Activated CD4-positive, alpha-beta T cell treated with anti-CD3 and anti-CD28 coated beads, Interleukin-2, Interleukin-4, amounts not matched to agents 100 ng/mL and 50 ng/mL, durations not matched to agents 16 hours and 8 hours (primary cell): Measurements from ENCODE around the gene RFC1.
"Not testable (repeated sequence)": the region's sequence is repeated elsewhere in the genome, so short reads cannot be mapped to it uniquely, and the experiment has no call there.

Experiments
- DNase-seq: peaks from one replicate; pipeline ENCODE4 v3.0.0-alpha.2; 2020; ENCODE audit warnings: low spot score

Gene RFC1

DNA sequence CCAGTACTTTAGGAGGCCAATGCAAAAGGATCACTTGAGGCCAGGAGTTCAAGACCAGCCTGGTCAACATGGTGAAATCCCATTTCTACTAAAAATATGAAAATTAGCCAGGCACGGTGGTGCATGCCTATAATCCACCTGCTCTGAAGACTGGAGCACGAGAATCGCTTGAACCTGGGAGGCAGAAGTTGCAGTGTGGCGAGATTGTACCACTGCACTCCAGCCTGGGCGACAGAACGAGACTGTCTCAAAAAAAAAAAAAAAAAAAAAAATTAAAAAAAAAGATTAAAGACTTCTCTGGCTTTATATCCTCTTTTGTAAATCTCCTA lies 13.0 kb downstream of the RFC1 start:
- DNase-seq: not testable (repeated sequence)

DNA sequence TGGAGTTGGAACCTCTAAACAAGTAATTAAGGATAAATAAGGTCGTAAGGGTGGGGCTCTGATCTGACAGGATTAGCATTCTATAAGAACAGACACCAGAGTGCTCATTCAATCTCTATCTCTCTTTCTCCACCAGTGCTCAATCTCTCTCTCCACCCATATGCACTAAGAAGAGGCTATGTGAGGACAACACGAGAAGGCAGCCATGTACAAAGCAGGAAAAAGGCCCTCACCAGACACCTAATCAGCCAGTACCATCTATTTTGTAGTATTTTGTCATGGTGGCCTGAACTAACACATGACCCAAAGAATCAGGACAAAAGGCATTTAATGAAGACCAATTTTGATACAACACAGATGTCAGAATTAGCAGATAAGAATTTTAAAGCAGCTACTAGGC lies 16.8 kb downstream of the RFC1 start:
- no peak for DNase-seq

DNA sequence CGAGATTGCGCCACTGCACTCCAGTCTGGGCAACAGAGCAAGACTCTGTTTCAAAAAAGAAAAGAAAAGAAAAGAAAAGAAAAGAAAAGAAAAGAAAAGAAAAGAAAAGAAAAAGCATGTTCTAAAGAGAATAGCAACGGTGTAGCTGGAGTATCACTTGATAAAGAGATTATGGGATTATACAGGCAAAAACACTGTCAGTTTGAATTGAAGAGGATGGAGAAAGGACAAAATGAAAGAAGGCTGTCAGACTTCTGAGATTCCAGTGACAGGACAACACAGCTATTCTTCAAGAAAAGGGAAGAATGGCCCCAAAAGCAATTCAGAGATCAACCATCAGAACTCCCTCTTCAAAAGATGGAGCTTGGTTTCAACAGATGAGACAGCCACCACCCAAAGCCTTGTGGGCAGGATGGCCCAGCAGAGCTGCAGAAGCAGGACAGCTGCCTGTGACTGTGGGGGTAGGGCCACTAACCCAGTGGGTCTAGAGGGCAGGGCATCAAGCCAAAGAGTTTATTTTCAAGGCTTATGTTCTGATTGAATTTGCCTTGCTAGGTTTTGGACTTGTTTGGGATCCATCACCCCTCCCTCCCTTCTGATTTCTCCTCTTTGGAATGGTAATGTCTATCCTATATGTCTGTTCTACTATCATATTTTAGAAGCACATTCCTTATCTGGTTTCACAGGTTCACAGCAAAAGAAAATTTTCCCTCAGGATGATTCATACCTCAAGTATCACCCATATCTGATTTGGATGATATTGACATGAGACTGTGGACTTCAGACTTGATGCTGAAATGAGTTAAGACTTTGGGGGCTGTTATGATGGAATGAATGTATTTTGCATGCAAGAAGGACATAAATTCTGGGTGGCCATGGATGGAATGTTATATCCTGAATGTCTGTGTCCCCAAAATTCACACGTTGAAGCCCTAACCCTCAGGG lies 17.5 kb downstream of the RFC1 start:
- DNase-seq: peak; percentile 24

DNA sequence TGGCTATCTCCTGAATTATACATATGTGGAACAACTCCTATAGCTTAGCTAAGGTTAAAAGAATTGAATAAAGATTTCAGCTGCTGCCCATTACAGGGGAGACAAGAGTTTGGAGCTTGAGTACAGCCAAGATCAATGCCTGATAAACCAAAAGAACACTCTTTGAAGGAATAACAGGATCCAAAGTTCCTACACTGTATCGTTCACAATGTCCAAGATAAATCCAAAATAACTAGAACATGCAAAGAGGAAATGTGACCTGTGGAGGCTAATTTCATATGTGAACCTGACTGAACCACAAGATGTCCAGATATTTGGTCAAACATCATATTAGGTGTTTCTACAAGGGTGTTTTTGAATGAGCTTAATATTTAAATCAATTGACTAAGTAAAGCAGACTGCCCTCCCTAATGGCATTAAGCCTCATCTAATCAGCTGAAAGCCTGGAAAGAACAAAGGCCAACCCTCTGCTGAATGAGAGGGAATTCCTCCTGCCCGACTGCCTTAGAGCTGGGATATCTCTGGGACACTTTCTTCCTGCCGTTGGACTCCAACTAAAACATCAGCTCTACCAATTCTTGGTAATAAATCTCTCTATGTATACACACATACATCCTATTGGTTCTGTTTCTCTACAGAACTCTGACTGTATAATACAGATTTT lies 19.2 kb downstream of the RFC1 start:
- no peak for DNase-seq

DNA sequence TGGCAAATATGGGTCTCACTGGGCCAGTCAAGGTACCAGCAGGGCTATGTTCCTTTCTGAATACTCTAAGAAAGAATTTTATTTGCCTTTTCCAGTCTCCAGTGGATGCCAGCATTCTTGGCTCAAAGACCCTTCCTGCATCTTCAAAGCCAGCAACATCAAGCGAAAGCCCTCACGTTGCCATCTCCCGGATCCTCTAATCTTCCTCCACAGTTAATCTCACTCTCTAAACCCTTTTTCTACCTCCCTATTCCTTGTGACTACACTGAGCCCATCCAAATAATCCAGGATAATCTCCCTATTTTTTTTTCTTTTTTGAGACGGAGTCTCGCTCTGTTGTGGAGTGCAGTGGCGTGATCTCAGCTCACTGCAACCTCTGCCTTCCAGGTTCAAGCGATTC lies 23.4 kb downstream of the RFC1 start:
- DNase-seq: no peak

DNA sequence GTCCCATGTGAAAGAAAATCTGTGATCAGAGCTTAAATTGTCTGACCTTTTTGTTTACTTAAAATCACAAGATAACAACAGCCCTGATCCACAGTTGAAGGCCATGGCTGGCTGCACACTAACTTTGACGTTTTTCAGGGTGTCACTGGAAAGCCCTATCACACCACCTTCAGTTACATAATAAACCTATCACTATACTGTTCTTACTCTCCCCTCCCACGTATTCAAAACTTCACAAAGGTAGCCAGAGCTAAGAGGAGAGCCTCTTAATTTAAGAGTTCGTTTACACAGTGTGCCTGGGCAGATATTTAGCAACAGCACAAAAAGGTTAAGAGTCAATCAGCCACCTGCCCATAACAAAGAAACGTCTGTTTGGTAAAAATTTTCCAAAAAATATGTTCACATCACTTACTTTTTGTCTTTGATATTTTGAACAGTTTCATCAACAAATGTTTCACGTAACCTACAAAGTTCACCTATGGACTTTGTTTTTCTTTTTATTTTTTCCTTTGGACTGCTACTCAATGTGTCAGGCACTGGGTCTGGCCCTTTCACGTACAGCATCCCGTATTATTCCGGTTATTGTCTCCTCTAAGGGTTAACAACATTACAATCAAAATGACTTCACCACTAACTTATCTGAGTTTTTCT lies 25.0 kb downstream of the RFC1 start:
- DNase-seq: no peak

DNA sequence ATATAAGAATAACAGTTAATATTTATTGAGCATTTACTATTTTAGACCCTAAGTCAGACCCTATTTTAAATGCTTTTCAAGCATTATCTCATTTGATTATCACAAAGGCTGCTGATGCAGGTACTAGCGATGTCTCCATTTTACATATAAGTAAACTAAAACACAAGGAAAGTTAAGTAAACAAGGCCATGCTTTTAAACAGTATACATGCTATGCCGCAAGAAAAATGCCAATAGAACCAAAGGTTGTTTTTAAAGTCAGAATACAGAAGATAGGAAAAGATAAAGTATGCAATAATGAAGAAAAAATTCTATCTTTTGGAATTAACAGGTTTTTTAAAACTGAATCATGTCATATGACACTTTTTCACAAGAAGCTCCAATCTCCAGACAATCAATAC lies 26.2 kb downstream of the RFC1 start:
- no peak for DNase-seq

DNA sequence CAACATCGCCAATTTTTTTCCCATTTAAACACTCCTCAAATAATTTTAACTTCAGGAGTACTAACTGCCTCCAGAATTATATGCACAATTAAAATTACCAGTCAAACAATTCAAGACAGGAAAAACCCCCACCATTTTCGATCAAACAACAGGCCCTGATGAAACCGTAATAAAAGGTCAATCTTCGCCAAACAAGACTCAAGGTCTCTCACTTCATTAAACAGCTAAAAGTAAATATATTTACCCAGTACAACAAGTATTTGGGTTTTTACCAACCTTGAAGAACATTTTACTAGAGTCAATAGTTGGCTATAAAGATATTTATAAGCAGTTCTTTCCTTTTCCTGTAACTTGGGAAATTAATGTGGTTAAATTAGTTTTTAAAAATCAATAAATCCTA lies 28.3 kb downstream of the RFC1 start:
- DNase-seq: no peak

DNA sequence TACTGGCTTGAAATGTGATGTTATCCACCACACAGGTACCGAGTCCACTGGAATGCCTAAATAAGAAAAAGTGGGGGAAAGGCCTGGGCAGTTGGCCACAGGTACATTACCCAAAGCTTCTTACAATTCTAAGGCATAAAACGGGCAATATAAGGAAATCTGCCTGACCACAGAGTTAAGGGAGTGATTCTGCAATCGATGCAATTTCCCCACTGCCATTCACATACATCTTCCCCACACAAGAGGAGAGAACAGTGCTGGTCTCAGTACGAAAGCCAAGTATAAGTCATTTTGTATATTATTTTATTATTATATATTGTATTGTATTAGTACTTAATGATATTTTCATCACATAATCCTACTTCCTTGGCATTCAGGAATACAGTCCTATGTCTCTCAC lies 30.6 kb downstream of the RFC1 start:
- no peak for DNase-seq

DNA sequence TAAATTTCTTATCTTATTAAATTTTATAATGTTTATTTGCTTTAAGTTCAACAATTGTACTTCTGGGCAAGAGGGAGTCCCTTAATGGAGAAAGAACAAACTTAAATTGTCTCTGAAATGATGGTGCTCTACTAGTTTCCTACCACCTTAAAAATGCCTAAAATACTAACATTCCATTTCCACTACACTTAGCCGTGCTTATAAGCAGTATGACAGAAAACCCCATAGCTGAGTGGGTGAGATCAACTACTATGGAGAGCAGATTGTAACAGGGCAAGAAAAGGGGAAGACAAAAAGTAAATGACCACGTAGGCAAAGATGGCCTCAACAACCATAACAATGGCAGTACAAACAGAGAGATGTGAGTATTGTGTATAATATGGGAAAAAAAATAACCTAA lies 35.0 kb downstream of the RFC1 start:
- DNase-seq: no peak

DNA sequence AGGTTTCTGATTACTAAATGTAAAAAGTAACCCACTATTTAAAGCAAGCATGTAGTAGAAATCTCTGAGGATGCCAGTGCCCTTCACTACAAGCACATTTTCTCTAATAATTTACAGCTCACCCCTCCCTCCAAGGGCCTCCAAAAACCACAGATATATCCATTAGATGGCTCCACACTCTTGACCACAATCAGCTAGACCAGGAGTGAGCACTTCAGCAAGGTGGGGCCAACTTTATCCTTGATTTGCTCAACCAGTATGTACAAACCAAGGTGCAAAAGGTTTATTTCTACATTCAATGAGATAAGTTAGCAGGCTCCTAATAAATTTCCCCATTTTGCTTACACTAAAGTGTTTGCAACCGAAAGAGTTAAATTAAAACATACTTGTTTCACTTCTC lies 35.8 kb downstream of the RFC1 start:
- DNase-seq: no peak

DNA sequence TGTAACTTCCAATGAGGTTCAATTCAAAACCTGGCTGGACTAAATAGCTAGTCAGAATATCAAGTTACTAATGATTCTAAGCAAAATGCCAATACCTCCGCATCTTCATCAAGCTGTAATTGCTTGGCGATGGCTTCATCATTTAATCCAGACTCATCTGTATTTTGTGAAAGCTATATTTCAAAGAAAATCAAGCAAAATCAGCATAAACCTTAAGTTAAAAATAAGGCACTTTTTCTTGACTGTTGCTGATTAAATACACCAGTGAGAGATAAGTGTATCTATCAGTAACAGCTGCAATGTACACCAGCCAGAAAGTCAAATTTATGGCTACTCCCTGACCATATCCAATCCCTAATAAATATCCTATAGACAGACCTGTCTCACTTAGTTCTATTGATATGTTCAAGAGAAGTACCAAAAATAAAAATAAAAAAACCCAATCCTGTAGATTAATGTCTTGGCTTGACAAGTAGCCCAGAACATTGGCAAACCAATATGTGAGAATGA lies 39.6 kb downstream of the RFC1 start:
- DNase-seq: no peak

DNA sequence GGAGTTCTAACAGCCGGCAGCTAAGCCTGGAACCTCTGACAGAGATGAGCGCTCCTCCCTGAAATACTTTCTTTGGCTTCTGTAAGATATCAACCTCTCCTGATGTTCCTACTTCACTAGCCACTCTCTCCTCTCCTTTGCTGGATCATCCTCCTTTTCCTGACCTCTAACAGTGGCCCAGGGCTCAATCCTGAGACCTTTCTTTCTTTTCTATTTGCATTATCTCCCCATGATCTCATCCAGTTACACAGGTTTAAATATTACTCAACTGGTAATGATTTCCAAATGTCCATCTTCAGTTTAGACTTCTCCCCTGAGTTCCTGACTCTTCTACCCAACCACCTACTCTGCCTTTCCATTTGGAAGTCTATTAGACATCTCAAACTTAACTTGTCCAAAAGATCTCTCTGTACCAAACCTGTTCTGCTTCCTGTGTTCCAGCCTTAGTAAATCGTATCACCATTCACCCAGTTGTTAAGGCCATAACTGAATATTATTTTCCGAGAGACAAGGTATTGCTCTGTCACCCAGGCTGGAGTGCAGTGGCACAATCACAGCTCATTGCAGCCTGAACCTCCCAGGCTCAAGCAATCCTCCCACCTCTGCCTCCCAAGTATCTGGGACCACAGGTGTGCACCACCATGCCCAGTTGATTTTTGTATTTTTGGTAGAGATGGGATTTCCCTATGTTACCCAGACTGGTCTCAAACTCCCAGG lies 41.1 kb downstream of the RFC1 start:
- no peak for DNase-seq

DNA sequence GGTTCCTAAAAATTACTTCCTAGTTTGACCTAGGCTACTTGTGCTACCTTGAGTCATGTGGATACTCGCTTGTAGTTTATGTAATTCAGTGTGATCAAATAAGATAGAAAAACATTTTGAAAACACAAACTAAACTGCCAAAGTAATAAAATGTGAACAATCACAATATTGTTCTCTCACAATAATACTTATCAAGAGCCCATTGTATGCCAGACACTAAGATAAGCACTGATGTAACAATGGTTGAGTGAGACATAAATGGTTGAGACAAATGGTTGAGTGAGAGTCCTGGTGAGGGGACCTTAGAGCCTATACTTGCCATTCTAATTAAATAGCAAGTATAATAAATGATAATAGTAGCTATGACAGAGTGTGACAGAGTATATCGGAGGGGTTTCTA lies 41.7 kb downstream of the RFC1 start:
- DNase-seq: no peak

DNA sequence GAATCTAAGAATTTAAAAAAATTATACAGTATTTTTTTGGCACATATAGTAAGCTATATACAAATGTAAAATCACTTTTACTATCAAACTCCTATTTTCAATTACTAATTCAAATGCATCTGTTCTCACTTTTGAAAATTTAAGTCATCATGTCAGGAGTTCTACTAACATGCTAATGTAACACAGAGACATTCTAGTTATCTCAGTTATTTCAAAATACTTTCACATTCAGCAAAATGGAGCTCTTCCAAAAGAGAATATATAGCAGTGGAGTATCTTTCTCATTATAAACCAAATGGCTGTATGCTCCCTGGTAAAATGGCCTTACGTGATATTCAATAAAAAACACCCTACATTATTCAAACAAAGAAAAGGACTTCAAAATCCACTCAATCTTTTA lies 42.3 kb downstream of the RFC1 start:
- DNase-seq: no peak

DNA sequence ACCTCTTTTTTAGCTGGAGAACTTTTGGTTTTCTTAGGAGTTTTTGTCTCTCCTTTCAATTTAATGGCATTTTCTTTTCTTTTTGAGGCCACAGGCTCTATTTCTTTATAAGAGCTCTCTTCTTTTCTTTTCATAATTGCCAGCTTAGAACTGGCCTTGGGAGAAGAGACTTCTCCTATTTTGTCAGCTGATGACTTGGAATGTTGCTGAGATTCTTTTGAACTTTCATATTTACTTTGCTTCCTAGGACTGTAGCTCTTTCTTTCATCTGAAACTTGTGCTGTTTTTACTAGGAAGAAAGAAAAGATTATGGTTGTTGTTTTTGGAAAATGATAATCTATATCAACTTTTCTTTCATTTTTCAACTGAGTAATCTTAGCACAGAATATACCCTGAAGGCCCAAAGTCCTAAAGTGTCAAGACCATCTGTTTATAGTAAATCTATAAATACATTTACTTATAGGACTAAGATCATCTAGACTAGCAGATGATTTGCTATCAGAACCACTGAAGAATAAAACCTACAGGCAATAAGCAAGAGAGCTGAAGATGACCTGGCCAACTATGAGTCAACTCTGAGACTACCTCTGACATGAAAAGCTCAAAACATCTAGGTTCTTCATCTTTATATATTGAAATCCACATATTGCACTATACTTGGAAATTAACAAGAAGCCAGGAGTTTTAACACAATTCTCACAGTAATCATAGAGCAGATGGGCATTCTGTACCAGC lies 45.6 kb downstream of the RFC1 start:
- no peak for DNase-seq

DNA sequence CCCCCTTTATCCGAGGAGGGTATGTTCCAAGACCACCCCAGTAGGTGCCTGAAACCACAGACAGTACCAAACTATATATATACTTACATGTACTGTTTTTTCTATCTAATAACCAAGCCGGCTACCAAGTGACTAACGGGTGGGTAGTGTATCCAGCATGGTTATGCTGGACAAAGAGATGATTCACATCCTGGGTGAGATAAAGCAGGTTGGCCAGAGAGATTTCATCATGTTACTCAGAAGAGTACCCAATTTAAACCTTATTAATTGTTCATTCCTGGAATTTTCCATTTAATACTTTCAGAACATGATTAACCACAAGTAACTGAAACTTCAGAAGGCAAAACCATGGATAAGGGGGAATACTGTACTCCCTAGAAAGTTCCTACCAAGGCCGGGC lies 46.5 kb downstream of the RFC1 start:
- DNase-seq: no peak

DNA sequence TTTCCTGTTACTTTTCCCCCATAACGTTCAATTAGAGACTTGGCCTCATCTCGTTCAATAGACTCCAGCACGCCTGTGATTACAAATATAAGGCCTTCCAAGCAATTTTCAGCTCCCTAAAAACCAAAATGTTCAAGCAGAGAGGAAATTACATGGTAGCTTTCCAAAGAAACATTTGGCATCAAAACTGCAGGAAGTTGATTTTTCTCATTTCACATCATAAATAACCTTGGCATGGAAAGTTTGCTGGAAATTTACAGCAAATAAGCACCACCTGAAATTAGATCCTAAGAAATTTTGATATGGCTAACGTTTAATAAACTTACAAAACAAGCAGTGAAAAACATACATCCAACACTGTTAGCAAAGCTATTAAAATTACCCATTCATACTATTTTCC lies 53.3 kb downstream of the RFC1 start:
- DNase-seq: no peak

DNA sequence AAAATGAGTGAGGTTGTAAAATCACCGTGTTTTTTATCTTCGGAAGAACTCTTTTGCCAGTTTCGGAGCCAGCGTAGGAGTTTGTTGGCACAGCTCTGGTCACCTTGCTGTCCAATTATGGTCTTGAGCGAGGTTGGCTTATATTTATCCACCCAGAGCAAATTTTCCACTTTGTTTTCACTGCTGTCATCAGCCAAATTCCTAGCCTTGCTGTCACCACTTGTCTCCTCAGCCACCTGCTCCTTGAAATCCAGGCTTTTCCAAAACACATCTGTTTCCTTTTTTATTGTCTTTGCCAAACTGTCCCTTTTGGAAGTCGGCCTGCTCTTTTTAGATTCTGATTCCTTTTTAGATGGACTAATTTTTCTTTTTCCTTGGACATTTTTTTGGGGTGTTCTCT lies 57.6 kb downstream of the RFC1 start:
- no peak for DNase-seq

DNA sequence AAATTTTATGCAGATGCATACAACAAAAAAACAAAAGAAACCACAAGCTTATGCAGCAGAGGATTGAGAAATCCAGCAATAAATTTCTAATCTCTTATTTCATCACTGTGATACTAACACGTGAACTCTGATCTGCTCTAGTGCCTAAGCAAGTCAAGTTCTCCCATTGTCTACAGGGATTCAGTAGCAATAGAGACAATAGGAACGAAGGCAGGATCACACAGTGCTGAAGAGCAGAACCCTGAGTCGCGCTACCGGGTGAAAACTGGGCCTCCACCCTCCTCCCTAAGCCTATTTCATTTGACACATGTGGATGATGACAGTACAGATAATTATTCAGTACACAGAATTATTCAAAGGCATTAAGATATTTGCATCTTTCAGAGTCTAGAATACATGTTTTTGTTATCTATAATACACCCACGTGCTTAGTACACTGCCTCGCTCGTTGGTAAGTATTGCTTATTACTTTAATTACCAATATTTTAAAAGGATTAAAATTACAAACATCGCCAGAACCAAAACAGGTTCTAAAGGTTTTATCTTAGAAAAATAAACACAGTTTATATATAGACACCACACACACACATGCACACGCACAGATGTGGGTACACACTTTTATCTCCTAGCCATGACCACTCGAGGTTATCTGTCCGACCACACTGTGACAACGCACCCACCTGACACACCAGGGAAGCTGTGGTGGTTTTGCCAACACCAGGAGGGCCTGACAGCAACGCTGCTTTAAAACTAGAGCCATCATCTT lies 60.1 kb downstream of the RFC1 start:
- no peak for DNase-seq

DNA sequence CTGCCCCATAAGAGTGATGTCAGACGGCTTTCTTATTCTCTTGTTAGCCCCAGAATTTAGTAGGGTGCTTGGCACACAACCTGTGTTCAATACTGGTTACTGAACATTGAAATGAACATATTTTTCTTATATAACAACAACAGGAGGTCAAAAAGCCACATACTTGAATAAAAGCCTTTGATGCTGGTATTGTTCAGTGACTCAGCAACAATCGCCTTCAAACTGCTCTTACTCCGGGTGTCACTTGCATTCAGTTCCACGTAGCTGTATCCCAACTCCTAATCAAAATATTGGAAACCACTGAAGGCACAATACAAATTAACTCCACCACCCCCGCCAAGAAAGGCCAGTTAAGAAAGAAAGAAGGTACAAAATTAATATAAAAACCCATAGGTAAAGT lies 61.5 kb downstream of the RFC1 start:
- no peak for DNase-seq
